ENCODE measurements around the gene TSPOAP1.

GRCh38 chr17:58376472-58377000 lies 47.9 kb upstream of the TSPOAP1 start:
- no peak for TF ChIP-seq POLR2AphosphoS5 (IDR thresholded peaks at IDR 0.05; ENCODE audit: low read depth, low read length)
- TF ChIP-seq POLR2A (IDR thresholded peaks at IDR 0.05; ENCODE audit: low read depth, low read length) = no peak

All from GM12892 (cell line).